ENCODE data around the gene BCR.

GRCh38 chr22:23263651-23264555 is 83.6 kb downstream of the BCR start:
- TF ChIP-seq CTCF (IDR thresholded peaks at IDR 0.05; ENCODE audit: poor library complexity, severe bottlenecking) = no peak
- TF ChIP-seq EP300 (conservative IDR thresholded peaks at IDR 0.05; ENCODE audit: poor library complexity, severe bottlenecking) = no peak
- no peak for TF ChIP-seq SMC3 (conservative IDR thresholded peaks at IDR 0.05; ENCODE audit: poor library complexity)
- no peak for TF ChIP-seq EZH2 (IDR thresholded peaks at IDR 0.05; ENCODE audit: borderline replicate concordance, insufficient read depth, low read length, poor library complexity, severe bottlenecking)
- no peak for TF ChIP-seq POLR2AphosphoS5 (IDR thresholded peaks at IDR 0.05)
- TF ChIP-seq RAD21 (conservative IDR thresholded peaks at IDR 0.05) = no peak
- no peak for TF ChIP-seq REST (IDR thresholded peaks at IDR 0.05; ENCODE audit: borderline replicate concordance)
